DOHH2 (cell line): ENCODE data around the gene HPSE2.

Experiments used
- CTCF ChIP-seq: fragments of 200-600 bp; sonication (generic); IDR thresholded peaks from one replicate; pipeline ENCODE4 v1.5.1; 2014; ENCODE audit warnings: antibody characterized with exemption, mild to moderate bottlenecking, low read depth, low read length; ENCODE audit not compliant: poor library complexity, severe bottlenecking
- EZH2phosphoT487 ChIP-seq: fragments of 200-600 bp; sonication (generic); IDR thresholded peaks from 2 replicates; pipeline ENCODE4 v1.6.1; 2017; ENCODE audit warnings: borderline replicate concordance, mild to moderate bottlenecking, antibody characterized with exemption, low read length, moderate library complexity, mixed read lengths

- TF ChIP-seq CTCF (no peak), EZH2phosphoT487 (no peak)
These were observed 711.5 kb downstream of the HPSE2 start for GRCh38 chr10:98524124-98524523.
